HG02798 (cell line): ENCODE data around the gene PADI2.
A peak's percentile ranks its signal among the peaks of the same experiment; 100 is the strongest.

Experiments
- ATAC-seq: cut with Tn5 transposase; IDR thresholded peaks from one replicate; pipeline ENCODE4 v1.9.1; 2021; ENCODE audit warnings: mild to moderate bottlenecking; ENCODE audit not compliant: unreplicated experiment, poor library complexity

PADI2 gene

DNA sequence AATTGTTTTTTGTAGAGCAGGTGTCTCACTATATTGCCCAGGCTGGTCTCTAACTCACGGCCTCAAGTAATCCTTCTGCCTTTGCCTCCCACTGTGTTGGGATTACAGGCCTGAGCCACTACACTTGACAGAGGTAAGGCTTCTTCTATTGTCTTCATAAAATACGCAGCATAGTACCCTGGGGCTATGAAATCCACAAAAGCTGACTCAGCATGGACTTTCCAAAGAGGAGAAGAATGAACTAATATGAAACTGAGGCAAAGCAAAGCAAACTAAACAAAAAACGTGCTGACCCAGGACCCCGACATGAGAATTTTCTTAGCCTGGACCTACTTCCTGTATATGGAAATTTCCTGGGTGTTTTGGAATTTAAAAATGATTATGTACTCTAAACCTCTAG, 89.0 kb downstream of the PADI2 start:
- ATAC-seq: no peak

DNA sequence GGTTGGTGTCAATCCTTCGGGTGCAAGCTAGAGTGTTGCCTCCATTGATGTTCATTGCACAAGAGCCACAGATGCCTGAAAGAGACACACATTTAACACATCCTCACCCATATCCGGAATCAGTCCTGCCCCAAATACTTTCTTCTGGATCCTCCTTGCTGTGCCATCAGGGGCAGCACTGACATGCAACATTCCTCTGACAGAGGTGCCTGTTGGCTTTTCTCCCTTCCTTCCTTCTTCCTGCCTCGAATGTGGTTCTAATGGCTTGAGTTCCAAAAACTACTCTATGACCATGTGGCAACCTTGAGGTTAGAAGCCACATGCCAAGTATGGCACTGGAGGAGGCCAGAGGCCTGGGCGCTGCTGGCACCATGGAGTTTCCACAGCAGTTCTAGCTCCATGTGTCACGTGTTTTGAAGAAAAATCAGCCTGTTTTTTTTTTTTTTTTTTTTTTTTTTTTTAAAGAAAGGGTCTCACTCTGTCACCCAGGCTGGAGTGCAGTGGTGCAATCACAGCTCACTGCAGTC, 90.5 kb downstream of the PADI2 start:
- ATAC-seq: no peak

DNA sequence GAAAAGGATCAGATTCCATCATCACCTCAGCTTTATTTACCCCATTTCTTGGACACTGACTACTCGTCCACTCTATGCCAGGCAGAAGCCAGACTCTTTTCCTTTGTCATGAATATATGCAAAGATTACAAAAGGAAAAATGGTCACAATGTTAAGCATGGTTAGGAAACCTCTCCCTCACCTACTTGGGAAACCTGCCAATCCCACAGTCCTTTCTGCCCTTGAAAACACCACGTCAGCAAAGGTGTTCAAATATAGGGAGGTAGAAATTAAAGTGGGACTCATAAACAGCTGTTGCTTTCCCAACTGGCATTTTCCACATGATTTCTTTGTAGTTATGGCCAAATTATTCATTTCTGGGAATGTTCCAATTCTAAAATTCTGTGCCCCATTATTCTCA, 91.4 kb downstream of the PADI2 start:
- no peak for ATAC-seq

DNA sequence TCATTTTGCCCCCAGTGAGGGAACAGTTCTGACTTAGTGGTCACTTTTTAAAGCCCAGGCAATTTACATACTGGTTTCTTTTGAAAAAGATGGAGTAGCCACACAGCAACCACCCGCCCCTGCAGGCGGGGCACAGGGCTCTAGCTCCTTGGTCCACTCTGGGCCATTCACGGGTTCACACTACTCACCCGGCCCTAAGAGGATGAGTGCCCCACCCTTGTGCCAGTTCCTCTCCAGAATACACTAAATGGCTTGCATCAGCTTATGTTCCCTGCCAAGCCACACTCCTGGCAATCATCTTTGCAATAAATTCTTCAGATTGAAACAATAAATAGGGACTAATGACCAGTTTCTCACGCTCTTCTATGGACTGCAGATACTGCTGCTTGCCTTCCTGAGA, 91.8 kb downstream of the PADI2 start:
- ATAC-seq: no peak

DNA sequence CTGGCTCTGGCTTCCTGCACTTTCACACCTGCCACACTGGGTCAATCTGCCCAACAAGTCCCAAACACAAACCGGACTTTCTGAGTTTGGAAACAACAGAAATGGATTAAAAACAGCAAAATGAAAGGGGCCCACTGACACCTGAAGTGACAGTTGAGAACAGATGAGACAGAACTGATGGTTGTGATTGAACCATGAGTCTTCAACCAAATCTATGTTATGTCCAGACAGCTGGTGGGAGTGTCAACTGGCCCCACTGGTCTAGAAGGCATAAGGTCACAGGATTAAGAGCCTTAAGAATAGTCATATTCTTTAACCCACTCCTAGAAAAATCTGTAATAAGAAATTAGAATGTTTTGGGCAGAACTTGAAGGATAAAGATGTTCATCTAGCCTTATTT, 94.5 kb downstream of the PADI2 start:
- ATAC-seq: no peak

DNA sequence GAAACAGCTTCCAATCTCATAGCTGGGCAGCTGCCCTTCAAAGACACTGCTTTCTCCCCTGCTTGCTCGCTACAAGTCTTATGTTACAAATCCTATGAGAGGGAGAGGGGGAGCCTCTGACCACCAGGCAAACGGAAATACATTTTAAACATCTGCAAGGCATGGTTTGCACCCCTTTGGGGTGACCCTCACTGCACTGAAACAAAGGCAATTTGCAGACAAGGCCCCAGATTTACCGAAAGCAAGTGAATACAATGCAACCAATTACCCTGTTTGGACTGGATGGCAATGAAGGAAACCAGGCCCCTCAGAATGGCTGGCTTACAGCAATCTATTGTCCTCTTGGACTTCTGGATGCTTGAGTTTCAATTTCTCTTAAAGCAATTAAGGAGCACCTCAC, 95.7 kb downstream of the PADI2 start:
- ATAC-seq: peak; percentile 10

DNA sequence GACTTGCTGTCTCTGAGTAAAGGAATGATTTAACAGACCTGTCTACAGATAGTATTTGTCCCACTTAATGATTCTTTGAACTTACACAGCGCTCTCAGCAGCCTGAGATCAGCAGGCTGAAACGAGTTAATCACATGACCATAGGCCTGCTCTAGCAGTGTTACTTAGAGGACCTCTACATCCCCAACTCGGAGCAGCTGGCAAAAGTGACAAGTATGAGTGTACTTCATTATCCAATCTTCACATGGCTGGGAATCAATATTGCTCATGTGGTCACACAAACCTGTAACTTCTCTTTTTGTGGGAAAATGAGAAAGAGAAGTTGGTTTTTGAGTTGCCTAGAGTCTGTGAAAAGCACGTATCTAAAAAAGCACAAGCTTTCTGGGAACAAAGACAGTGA, 96.1 kb downstream of the PADI2 start:
- ATAC-seq: peak; percentile 36

DNA sequence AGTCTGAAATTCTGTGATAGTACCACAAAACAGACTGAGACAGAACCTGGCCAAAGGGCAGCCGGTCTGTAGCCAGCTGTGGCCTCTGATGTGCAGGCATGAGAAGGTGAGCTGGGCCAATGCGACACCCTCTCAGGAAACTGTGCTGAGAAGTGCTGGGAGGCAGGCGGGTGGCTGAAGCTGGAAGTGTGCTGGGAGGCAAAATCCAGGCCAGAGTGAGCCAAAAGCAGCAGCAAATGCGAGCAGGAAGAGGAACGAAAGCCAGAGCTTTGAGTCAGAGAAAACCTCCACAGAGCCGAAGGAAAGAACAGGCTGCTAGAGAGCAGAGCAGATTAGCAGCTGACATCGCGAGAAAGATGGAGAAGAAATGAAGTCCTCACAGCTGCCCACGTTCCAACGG, 97.4 kb downstream of the PADI2 start:
- ATAC-seq: no peak

DNA sequence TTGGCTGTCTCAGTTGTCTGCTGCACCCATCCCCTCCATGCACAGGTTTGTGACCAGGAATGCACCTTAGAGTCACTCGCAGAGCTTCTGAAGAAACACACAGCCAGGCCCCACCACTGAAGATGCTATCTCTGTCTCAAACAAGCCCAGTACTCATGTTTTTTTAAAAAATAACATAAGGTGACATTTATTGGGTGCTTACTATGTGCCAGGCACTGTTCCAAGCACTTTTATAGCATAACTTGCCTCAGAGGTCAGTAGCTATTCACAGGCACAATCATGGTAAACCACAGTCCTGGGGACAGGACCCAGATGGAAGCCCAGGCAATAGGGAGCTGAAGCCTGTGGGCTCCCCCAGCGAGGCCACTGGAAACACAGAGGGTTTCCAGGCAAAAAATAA, 98.7 kb downstream of the PADI2 start:
- ATAC-seq: no peak

DNA sequence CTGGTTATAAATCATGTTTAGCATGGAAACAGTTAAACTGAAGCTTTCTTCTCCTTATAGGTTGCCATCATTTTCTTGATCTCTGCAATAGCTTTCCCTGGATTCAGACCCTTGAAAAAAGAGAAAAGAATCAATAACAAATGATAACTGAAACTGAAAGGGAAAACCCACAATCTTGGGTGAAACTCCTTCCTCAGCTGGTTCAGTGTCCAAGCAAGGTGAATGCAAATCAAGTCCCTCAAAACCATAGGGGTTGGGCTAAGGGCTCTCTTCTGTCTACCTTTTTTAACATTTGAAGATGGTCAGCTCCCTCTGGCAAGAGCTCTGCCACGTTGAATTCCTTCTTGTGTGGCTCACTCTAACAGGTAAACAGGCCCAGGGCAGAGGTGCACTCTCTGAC, 100.4 kb downstream of the PADI2 start:
- ATAC-seq: peak; percentile 54

DNA sequence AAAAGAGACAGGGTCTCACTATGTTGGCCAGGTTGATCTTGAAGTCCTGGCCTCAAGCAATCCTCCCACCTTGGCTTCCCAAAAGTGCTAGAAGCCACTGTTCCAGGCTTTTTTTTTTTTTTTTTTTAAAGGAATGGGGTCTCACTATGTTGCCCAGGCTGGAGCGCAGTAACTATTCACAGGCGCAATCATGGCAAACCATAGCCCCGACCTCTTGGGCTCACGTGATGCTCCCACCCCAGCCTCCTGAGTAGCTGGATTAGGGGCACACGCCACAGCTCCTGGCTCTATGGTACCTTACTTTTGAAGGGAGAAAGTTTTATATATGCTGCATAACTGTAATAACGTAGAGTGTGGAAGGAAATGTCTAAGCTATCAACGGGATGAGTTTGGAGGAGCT, 101.8 kb downstream of the PADI2 start:
- no peak for ATAC-seq
